Kidney epithelial cell (primary cell): ENCODE results near the gene DAP3. TPM values are rescaled to one million over a fixed set of nuclear protein-coding genes. Genes with fewer than 3 reads are reported as not detected.
"Not testable (repeated sequence)": the region's sequence is repeated elsewhere in the genome, so short reads cannot be mapped to it uniquely, and the experiment has no call there.

Source experiments
- DNase-seq: peaks from one replicate; pipeline ENCODE4 v3.0.0-alpha.2; 2010; ENCODE audit warnings: low read depth
- H3K27me3 ChIP-seq: 2 replicates; pipeline ENCODE4 v1.6.0; 2011; ENCODE audit warnings: low read length; ENCODE audit not compliant: control insufficient read depth, insufficient read depth
- H3K36me3 ChIP-seq: 2 replicates; pipeline ENCODE4 v1.5.1; 2011; ENCODE audit warnings: low read length; ENCODE audit not compliant: control insufficient read depth, insufficient read depth
- H3K4me3 ChIP-seq: 2 replicates; pipeline ENCODE4 v1.5.1; 2011; ENCODE audit warnings: low read depth, mild to moderate bottlenecking, control low read depth, low read length
- CTCF ChIP-seq: IDR thresholded peaks from 2 replicates; pipeline ENCODE4 v1.5.1; 2011; ENCODE audit warnings: mild to moderate bottlenecking, moderate library complexity, low read length, control low read depth, inconsistent platforms; ENCODE audit not compliant: insufficient read depth, poor library complexity, severe bottlenecking
- total RNA-seq: library from RNA; depleted of rRNA; stranded (reverse); fragments of >200 nt; gene quantifications from 2 replicates; pipeline ENCODE4 v1.2.3, GENCODE V29; 2015

Gene DAP3
- total RNA-seq, 1 donor from 2014 or later = 134 TPM

GRCh38 chr1:155657463-155657862 is 31.4 kb upstream of the DAP3 start:
- no peaks in the 10 kb centered on the region for H3K27me3 ChIP-seq
- no peak for TF ChIP-seq CTCF
- DNase-seq = no peak
- no peak overlapping the region for H3K4me3 ChIP-seq
- no peaks in the 10 kb centered on the region for H3K36me3 ChIP-seq

GRCh38 chr1:155661239-155661638 is 27.7 kb upstream of the DAP3 start:
- DNase-seq, H3K36me3 ChIP-seq, H3K4me3 ChIP-seq, H3K27me3 ChIP-seq: not testable (repeated sequence)

GRCh38 chr1:155669233-155670162 is 19.4 kb upstream of the DAP3 start:
- no peaks in the 10 kb centered on the region for H3K27me3 ChIP-seq
- no peak for TF ChIP-seq CTCF
- H3K36me3 ChIP-seq = peaks cover 1% of the 10 kb centered on the region
- no peak for DNase-seq
- no peak overlapping the region for H3K4me3 ChIP-seq

GRCh38 chr1:155671750-155672149 is 17.1 kb upstream of the DAP3 start:
- no peak for DNase-seq
- peaks cover 1% of the 10 kb centered on the region for H3K36me3 ChIP-seq
- H3K27me3 ChIP-seq = no peaks in the 10 kb centered on the region
- H3K4me3 ChIP-seq = no peak overlapping the region
- TF ChIP-seq CTCF = no peak

- TF ChIP-seq CTCF = no peak
- no peaks in the 10 kb centered on the region for H3K27me3 ChIP-seq
- H3K4me3 ChIP-seq = no peak overlapping the region
- DNase-seq = no peak
- peaks cover 1% of the 10 kb centered on the region for H3K36me3 ChIP-seq
Observed at GRCh38 chr1:155673003-155673402, 15.9 kb upstream of the DAP3 start.

- H3K27me3 ChIP-seq = no peaks in the 10 kb centered on the region
- no peak overlapping the region for H3K4me3 ChIP-seq
- H3K36me3 ChIP-seq = no peaks in the 10 kb centered on the region
- no peak for DNase-seq
- no peak for TF ChIP-seq CTCF
Observed at GRCh38 chr1:155678027-155678426, 10.9 kb upstream of the DAP3 start.

- not testable (repeated sequence) for DNase-seq, H3K27me3 ChIP-seq, H3K36me3 ChIP-seq, H3K4me3 ChIP-seq
Observed at GRCh38 chr1:155678992-155679391, 9.9 kb upstream of the DAP3 start.
